ENCODE results near the gene FATE1. TPM values are rescaled to one million over a fixed set of nuclear protein-coding genes. Genes with fewer than 3 reads are reported as not detected.

FATE1 gene
- total RNA-seq, 1 donor from 2014 or later, result not detected

- Mint-ChIP-seq H3K27me3 (ENCODE audit: low read depth) (no peaks in the 10 kb centered on the region), H3K4me3 (ENCODE audit: low read depth) (no peak overlapping the region), H3K27ac (no peak overlapping the region), H3K9me3 (no peaks in the 10 kb centered on the region), H3K4me1 (ENCODE audit: low read depth) (no peaks in the 10 kb centered on the region), H3K36me3 (ENCODE audit: low read depth) (no peaks in the 10 kb centered on the region)
- no peak for DNase-seq (ENCODE audit: low spot score)
- intact Hi-C loops (cut with micrococcal nuclease), result no loop called here
Measured at GRCh38 chrX:151759041-151759708, 43.3 kb downstream of the FATE1 start.

DNA sequence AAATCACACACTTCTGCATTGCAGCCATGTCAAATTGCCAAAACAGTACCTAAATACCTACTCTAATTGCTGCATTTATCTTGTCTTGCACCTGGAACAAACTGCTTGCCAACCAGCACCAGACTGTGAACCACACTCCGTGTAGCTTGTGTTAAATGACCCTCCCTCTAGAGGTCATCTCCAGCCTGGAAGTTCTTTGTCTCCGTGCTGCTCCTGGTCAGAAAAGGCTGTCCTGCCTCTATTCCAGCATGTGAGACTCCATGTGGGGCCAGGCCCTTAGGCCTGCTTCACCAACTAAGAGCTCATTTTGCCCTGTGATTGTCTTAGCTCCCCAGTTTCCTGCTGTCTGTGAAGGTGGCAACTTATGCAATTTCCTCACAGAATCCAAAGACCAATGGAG is 47.0 kb downstream of the FATE1 start:
- no peak for DNase-seq (ENCODE audit: low spot score)
- Mint-ChIP-seq H3K4me1 (ENCODE audit: low read depth) (no peaks in the 10 kb centered on the region), H3K9me3 (no peaks in the 10 kb centered on the region), H3K27me3 (ENCODE audit: low read depth) (no peaks in the 10 kb centered on the region), H3K36me3 (ENCODE audit: low read depth) (no peaks in the 10 kb centered on the region), H3K27ac (no peak overlapping the region), H3K4me3 (ENCODE audit: low read depth) (no peak overlapping the region)
- intact Hi-C loops (cut with micrococcal nuclease), result no loop called here

DNA sequence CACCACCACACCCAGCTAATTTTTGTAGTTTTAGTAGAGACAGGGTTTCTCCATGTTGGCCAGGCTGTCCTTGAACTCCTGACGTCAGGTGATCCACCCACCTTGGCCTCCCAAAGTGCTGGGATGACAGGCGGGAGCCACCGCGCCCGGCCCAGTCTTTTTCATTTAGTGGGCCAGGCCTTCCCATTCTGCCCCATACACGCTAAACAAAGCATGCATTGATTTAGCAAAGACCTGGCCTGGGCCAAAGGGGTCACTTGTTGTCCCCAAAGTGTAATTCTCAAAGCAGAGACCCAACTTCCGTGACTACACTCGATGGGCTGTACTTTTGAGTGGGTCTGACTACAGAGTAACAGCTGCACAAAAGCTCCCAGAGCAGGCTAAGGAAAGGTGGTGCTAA is 47.9 kb downstream of the FATE1 start:
- H3K9me3 Mint-ChIP-seq, result no peaks in the 10 kb centered on the region
- DNase-seq (ENCODE audit: low spot score), result no peak
- no peaks in the 10 kb centered on the region for H3K4me1 Mint-ChIP-seq (ENCODE audit: low read depth)
- no peaks in the 10 kb centered on the region for H3K27me3 Mint-ChIP-seq (ENCODE audit: low read depth)
- no peak overlapping the region for H3K27ac Mint-ChIP-seq
- intact Hi-C loops (cut with micrococcal nuclease), result no loop called here
- H3K36me3 Mint-ChIP-seq (ENCODE audit: low read depth), result no peaks in the 10 kb centered on the region
- H3K4me3 Mint-ChIP-seq (ENCODE audit: low read depth), result no peak overlapping the region

GRCh38 chrX:151765026-151765425 is 49.2 kb downstream of the FATE1 start:
- no peaks in the 10 kb centered on the region for H3K27me3 Mint-ChIP-seq (ENCODE audit: low read depth)
- no peak for DNase-seq (ENCODE audit: low spot score)
- H3K36me3 Mint-ChIP-seq (ENCODE audit: low read depth), result no peaks in the 10 kb centered on the region
- H3K4me3 Mint-ChIP-seq (ENCODE audit: low read depth), result no peak overlapping the region
- H3K27ac Mint-ChIP-seq, result no peak overlapping the region
- intact Hi-C loops (cut with micrococcal nuclease), result no loop called here
- no peaks in the 10 kb centered on the region for H3K9me3 Mint-ChIP-seq
- H3K4me1 Mint-ChIP-seq (ENCODE audit: low read depth), result no peaks in the 10 kb centered on the region

- H3K27ac Mint-ChIP-seq, result no peak overlapping the region
- no peaks in the 10 kb centered on the region for H3K4me1 Mint-ChIP-seq (ENCODE audit: low read depth)
- H3K4me3 Mint-ChIP-seq (ENCODE audit: low read depth), result no peak overlapping the region
- intact Hi-C loops (cut with micrococcal nuclease), result no loop called here
- H3K27me3 Mint-ChIP-seq (ENCODE audit: low read depth), result no peaks in the 10 kb centered on the region
- no peak for DNase-seq (ENCODE audit: low spot score)
- H3K9me3 Mint-ChIP-seq, result no peaks in the 10 kb centered on the region
- no peaks in the 10 kb centered on the region for H3K36me3 Mint-ChIP-seq (ENCODE audit: low read depth)
Measured at GRCh38 chrX:151771726-151772125, 55.9 kb downstream of the FATE1 start.

Other genes starting within 250 kb of the FATE1 start
- gene PASD1, start 152.4 kb upstream of the FATE1 start, total RNA-seq, result not detected in 2 replicates
- gene PRRG3, start 20.6 kb upstream of the FATE1 start, total RNA-seq, result not detected in 2 replicates
- not detected in 2 replicates for gene CNGA2, start 18.7 kb downstream of the FATE1 start, total RNA-seq
- gene MAGEA4, start 196.9 kb downstream of the FATE1 start, total RNA-seq, result not detected in 2 replicates